OCI-LY1 (cell line): ENCODE measurements around the gene SMCHD1.

Experiments used
- H2AFZ ChIP-seq: fragments of 200-600 bp; sonication (generic), shearing (Covaris generic); 2 replicates; pipeline ENCODE4 v1.6.0; 2014; ENCODE audit warnings: antibody characterized with exemption, mild to moderate bottlenecking, low read length
- H3F3A ChIP-seq: fragments of 200-600 bp; sonication (generic), shearing (Covaris generic); 2 replicates; pipeline ENCODE4 v1.6.0; 2014; ENCODE audit warnings: mild to moderate bottlenecking, antibody characterized with exemption, low read length, moderate library complexity; ENCODE audit not compliant: insufficient read depth
- H3K27ac ChIP-seq: fragments of 200-600 bp; sonication (generic); 2 replicates; pipeline ENCODE4 v1.5.1; 2014; ENCODE audit warnings: low read length, mixed run types, mild to moderate bottlenecking, low read depth; ENCODE audit not compliant: poor library complexity, severe bottlenecking
- H3K27me3 ChIP-seq: fragments of 200-600 bp; sonication (generic); 2 replicates; pipeline ENCODE4 v1.6.0; 2014; ENCODE audit warnings: antibody characterized with exemption, mild to moderate bottlenecking, low read length, moderate library complexity; ENCODE audit not compliant: insufficient read depth
- H3K36me3 ChIP-seq: fragments of 200-600 bp; sonication (generic); 2 replicates; pipeline ENCODE4 v1.6.1; 2014; ENCODE audit warnings: mild to moderate bottlenecking, antibody characterized with exemption, low read length, moderate library complexity, mixed read lengths; ENCODE audit not compliant: insufficient read depth
- H3K4me1 ChIP-seq: fragments of 200-600 bp; sonication (generic); 2 replicates; pipeline ENCODE4 v1.5.1; 2014; ENCODE audit warnings: mild to moderate bottlenecking, low read length, moderate library complexity; ENCODE audit not compliant: insufficient read depth, severe bottlenecking
- H3K4me2 ChIP-seq: fragments of 200-600 bp; sonication (generic), shearing (Covaris generic); 2 replicates; pipeline ENCODE4 v1.6.1; 2014; ENCODE audit warnings: low read length
- H3K4me3 ChIP-seq: fragments of 200-600 bp; sonication (generic); 2 replicates; pipeline ENCODE4 v1.5.1; 2014; ENCODE audit warnings: low read length, low read depth, mild to moderate bottlenecking, mixed read lengths; ENCODE audit not compliant: poor library complexity, severe bottlenecking
- H3K79me2 ChIP-seq: fragments of 200-600 bp; shearing (Covaris generic); 2 replicates; pipeline ENCODE4 v1.6.1; 2016; ENCODE audit warnings: mixed run types, low read length, mixed read lengths; ENCODE audit not compliant: insufficient read depth
- H3K9ac ChIP-seq: fragments of 200-600 bp; sonication (generic), shearing (Covaris generic); 2 replicates; pipeline ENCODE4 v1.6.1; 2014; ENCODE audit warnings: mild to moderate bottlenecking, low read length, mixed read lengths
- H3K9me2 ChIP-seq: fragments of 200-600 bp; sonication (generic), shearing (Covaris generic); 2 replicates; pipeline ENCODE4 v1.6.1; 2014; ENCODE audit warnings: low read depth, mild to moderate bottlenecking, low read length, mixed read lengths
- H3K9me3 ChIP-seq: fragments of 200-600 bp; shearing (Covaris generic); 2 replicates; pipeline ENCODE4 v1.6.1; 2014; ENCODE audit warnings: low read length, mixed read lengths
- H4K20me1 ChIP-seq: fragments of 200-600 bp; sonication (generic), shearing (Covaris generic); 2 replicates; pipeline ENCODE4 v1.6.0; 2016; ENCODE audit warnings: mild to moderate bottlenecking, low read length; ENCODE audit not compliant: insufficient read depth
- CTCF ChIP-seq: fragments of 200-600 bp; sonication (generic), shearing (Covaris generic); IDR thresholded peaks from 2 replicates; pipeline ENCODE4 v1.5.1; 2017; ENCODE audit warnings: mild to moderate bottlenecking, antibody characterized with exemption, low read length, moderate library complexity, mixed read lengths
- EZH2 ChIP-seq: fragments of 200-600 bp; sonication (generic), shearing (Covaris generic); IDR thresholded peaks from 2 replicates; pipeline ENCODE4 v1.8.0; 2017; ENCODE audit warnings: borderline replicate concordance, mixed run types, mild to moderate bottlenecking, antibody characterized with exemption, low read length, moderate library complexity, mixed read lengths

The SMCHD1 gene

GRCh38 chr18:2853926-2854664 is 198.6 kb downstream of the SMCHD1 start:
- no peaks in the 10 kb centered on the region for H3K9me2 ChIP-seq
- no peaks in the 10 kb centered on the region for H3K9me3 ChIP-seq
- no peaks in the 10 kb centered on the region for H3F3A ChIP-seq
- H3K79me2 ChIP-seq = no peaks in the 10 kb centered on the region
- H3K27ac ChIP-seq = no peak overlapping the region
- H3K4me3 ChIP-seq = no peak overlapping the region
- H3K36me3 ChIP-seq = no peaks in the 10 kb centered on the region
- no peak overlapping the region for H2AFZ ChIP-seq
- H4K20me1 ChIP-seq = no peaks in the 10 kb centered on the region
- no peaks in the 10 kb centered on the region for H3K4me1 ChIP-seq
- H3K9ac ChIP-seq = no peak overlapping the region
- H3K27me3 ChIP-seq = no peaks in the 10 kb centered on the region
- TF ChIP-seq EZH2 (no peak), CTCF (no peak)
- H3K4me2 ChIP-seq = no peak overlapping the region
